Stimulated activated CD4-positive, alpha-beta T cell treated with anti-CD3 and anti-CD28 coated beads, TNF-alpha, amount 100 ng/mL, for 24 hours (primary cell): Measurements from ENCODE around the gene GSTM3.
"Not testable (repeated sequence)": the region's sequence is repeated elsewhere in the genome, so short reads cannot be mapped to it uniquely, and the experiment has no call there.

Source experiments
- DNase-seq, 3 experiments: peaks; one replicate each; pipeline ENCODE4 v3.0.0-alpha.2; 2020; ENCODE audit warnings: low read depth in 3 of 3

Gene GSTM3

DNA sequence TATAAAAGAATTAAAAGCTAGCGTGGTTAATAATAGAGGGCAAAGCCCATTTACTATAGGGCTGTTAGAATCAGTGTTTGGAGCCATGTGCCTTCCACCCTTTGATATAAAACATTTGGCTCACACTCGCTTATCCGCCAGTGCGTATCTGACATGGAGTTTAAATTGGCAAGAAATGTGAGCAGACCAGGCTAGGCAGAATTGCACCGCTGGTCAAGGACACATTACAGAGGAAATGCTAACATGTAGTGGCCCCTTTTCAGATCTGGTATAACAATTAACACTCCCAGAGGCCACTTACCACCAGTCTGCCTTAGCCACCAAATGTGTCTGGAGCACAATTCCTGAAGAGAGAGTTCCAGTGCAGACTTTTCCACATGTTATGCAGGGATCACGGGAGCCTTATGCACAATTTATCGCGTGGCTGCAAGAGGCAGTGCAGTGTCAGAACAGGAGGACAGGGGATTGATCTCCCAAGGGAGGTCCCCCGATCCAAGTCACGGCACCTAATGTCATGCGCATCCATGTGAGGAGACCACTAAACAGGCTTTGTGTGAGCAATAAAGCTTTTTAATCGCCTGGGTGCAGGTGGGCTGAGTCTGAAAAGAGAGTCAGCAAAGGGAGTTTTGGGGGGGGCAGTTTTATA is 14.0 kb downstream of the GSTM3 start:
- DNase-seq: no peak

DNA sequence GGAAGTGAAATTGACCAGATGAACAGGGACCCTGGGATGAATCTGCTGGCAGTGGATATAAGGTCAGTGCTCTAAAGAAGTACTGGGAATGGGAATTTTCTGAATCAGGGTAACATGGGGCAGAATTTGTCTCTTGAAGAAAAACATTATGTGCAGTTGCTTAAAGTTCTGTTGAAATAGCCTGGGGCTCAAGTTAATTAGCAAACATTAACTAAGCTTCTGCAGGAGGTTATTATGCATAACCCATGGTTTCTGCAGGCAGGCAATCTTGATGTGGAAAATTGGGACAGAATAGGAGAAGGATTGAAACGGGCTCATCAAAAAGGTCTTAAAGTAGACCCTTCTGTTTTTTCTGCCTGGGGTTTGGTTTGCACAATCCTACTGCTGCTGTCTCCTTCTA is 14.8 kb downstream of the GSTM3 start:
- DNase-seq: no peak

DNA sequence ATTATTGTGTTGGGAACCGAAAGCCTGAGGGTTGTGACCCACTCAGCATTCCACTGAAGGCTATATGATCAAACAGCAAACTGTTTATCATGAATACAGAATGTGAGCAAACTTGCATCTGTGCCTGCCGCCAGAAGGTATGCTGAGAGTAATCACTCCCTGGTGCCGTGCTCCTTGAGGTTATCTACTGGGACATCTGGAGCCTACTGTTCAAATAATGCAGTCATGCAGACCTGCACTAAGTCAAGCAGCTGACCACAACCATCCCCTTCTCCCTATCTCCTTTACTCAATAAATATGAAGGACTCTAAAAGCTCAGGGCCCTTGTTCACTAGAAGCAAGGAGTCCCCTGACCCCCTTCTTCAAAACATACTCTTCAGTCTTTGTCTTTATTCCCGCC is 15.3 kb downstream of the GSTM3 start:
- no peak for DNase-seq

DNA sequence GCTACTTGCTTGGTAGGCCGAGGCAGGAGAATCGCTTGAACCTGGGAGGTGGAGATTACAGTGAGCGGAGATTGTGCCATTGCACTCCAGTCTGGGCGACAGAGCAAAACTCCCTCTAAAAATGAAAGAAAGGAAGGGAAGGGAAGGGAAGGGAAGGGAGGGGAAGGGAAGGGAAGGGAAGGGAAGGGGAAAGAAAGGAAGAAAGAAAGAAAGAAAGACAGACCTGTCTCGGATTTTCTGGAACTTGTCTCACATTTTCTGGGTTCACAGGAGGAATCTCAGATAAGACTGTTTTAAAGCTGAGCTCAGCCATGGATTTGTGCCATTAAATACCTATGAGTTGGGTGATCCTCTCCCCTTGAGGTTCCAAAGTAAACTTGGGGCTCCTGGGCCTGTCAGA is 15.9 kb downstream of the GSTM3 start:
- no peak for DNase-seq

DNA sequence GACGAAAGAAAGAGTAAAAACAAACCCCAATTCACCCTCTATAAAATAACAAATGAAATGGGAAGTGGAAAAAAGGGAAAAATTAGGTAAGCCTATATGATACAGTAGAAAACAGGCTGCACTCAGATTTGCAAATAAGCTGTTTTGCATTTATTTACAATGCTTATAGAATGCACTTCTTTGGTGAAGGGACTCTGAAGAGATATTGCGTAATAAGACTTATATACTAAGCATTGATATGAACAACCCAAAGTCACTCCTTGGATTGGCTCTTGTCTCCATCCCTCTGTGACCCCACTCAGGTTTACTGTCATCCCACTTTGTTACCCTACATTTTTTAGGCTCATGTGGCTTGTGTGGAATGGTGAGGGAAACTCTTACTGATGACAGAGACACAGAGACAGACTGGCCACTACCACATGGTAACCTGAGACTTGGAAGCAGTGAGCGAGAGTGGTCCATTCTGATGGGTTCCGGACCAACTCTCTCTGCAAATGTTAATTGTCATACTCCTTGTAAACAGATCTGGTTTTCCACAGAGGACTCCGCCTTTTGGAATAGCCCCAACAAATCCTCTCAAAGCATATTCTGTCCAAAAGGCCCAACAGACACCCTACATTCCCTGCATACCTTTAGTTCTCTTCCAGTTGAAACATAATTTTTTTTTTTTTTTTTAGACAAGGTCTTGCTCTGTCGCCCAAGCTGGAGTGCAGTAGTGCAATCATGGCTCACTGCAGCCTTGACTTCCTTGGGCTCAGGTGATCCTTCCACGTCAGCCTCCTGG is 17.7 kb downstream of the GSTM3 start:
- DNase-seq: no peak

DNA sequence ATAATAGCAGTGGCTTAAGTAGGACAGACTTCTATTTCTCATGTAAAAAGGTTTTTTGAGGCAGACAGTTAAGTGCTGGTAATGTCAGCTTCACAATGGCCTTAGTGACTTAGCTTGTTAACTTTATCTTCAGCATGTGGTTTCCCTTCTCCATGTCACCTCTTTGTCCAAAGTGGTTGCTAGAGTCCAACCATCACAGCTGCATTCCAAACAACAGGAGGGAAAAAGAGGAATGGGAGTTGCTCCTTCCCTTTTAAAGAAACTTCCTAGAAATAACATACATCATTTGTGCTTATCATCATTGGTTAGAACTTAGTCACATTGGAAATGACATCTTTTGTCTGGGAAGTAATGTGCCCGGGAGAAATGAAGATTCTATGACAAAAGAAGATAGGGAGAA is 18.9 kb downstream of the GSTM3 start:
- DNase-seq: no peak

DNA sequence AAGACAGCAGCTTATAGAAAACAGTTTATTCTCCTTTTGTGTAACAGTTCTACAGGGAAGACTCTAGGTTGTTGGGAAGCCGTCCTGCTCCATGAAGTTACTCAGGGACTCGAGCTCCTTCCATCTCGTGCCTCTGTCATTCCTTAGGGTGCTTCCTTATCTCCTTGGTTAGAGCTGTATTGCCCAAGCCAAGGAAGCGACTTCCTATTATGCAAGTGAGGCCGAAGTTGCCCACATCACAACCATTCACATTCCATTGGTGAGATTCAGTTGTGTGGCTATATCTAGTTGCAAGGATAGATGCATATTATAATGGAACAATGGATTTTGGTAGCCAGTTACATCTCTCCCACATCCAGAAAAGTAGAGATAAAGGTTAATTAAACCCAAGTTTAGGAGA is 19.8 kb downstream of the GSTM3 start:
- no peak for DNase-seq

DNA sequence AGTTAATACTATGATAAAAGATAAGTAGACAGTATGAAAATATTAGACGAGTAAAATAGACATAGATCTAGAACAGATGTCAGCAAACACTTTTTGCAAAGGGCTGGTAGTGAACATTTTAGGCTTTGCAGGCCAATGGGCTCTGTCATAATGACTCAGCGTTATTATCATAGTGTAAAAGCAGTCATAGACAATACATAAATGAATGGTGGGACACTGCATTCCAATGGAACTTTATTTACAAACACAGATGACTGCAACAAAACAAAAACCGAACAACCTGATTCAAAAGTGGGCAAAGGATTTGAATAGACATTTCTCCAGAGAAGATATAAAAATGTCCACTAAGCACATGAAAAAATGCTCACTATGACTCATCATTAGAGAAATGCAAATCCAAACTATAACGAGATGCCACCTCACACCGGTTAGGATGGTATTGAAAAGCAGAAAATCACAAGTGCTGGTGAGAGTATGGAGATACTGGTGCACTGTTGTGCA is 21.5 kb downstream of the GSTM3 start:
- no peak for DNase-seq

DNA sequence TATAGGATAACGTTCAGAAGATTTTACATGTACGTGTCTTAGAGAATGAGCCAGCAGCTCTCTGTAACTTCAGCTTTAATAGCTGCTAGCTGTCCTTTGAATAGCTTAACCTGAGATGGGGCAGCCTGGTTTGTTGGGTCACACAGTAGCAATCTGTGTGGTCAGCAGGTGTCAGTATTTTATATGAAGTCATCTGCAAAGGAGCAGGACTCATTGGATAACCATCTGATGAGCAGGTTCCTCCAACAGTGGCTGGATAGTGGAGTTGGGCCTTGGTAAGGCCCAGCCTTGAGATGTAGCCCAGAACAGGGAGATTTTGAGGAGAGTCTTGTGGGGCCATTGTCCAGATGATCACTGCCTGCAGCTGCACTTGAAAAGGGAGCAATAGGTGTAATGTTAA is 22.3 kb downstream of the GSTM3 start:
- no peak for DNase-seq

DNA sequence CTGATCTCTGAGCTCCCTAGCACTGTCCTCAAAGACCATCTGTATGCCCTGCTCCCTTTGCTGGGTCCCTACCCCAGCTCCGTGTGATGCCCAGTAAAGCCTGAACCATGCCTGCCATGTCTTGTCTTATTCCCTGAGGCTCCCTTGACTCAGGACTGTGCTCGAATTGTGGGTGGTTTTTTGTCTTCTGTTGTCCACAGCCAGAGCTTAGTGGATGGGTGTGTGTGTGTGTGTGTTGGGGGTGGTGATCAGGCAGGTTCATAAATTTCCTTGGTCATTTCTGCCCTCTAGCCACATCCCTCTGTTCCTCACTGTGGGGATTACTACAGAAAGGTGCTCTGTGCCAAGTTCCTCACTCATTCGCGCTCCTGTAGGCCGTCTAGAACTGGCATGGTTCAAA is 23.1 kb downstream of the GSTM3 start:
- no peak for DNase-seq

DNA sequence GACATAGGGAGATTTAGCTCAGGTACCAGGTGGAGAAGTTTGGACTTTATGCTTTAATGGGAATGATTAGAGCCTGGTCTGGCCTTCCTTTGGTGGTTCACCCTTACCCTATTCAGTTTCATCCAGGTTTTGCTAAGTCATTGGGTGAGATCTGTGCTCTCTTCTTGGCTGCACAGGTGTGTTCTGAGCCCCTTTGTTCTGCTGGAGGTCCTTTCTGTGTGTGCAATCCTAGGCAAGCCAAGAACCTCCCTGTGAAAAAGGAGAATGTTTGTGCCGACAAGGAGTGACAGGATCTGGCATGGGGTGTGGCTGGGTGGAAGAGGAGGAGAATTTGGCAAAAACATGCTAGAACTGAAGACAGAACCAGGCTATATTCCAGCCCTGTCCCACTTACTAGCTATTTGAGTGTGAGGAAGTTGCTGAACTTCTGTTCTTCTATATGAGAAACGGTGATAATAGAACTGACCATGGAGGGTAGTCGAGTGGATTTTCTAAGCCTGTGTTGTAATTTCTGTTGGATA is 24.2 kb downstream of the GSTM3 start:
- DNase-seq: no peak

DNA sequence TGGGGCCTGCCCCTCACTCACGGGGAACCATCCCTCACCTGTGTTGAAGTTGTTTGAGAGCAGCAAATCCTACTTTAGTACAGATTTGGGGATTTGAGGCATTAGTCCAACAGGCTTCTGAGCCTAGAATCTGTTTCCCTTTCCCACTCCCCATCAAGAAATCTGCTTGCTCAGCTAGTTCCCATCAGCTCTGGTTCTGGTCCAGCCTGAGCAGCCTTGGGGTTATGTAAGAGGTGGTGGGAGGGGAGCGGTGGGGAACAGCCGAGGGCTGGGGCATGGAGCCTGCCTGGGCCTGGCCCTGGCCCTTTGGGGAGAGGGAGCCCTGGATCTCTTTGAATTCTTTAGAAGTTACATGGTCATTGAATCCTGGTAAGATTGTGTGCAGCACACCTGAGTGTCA is 24.7 kb downstream of the GSTM3 start:
- no peak for DNase-seq

DNA sequence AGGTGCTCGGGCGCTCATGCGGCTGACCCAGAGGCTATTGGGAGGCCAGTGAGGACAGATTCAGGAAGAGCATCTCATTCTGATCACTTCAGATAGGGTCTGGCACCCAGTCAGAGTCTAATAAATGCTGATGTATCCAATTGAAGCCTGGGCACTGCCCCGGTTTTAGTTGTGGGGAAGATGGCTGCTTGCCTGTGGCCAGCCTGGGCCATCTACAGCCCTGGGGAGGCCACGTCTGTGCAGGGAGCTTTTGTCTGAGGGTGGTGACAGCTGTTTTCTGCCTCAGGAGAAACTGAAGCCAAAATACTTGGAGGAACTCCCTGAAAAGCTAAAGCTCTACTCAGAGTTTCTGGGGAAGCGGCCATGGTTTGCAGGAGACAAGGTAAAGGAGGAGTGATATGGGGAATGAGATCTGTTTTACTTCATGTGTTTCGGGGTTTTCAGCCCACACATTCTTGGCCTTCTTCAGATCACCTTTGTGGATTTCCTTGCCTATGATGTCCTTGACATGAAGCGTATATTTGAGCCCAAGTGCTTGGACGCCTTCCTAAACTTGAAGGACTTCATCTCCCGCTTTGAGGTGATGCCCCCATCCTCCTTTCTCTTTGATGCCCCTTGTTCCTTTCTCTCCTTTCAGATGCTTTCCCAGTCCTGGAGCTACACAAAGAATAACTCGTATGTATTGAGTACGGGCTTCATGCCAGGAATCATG is 26.0 kb downstream of the GSTM3 start:
- DNase-seq: no peak

DNA sequence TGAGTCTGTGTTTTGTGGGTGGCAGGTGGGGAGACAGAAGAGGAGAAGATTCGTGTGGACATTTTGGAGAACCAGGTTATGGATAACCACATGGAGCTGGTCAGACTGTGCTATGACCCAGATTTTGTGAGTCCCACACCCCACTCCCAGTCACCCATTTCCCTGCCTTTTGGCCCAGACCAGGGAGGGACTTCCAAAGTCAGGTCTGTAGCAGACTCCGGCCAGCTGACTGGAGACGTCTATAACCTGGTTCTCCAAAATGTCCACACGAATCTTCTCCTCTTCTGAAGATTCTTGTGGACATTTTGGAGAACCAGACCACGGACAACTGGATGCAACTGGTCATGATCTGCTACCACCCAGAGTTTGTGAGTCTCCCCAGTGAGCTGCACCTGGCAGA is 27.2 kb downstream of the GSTM3 start:
- DNase-seq: no peak

DNA sequence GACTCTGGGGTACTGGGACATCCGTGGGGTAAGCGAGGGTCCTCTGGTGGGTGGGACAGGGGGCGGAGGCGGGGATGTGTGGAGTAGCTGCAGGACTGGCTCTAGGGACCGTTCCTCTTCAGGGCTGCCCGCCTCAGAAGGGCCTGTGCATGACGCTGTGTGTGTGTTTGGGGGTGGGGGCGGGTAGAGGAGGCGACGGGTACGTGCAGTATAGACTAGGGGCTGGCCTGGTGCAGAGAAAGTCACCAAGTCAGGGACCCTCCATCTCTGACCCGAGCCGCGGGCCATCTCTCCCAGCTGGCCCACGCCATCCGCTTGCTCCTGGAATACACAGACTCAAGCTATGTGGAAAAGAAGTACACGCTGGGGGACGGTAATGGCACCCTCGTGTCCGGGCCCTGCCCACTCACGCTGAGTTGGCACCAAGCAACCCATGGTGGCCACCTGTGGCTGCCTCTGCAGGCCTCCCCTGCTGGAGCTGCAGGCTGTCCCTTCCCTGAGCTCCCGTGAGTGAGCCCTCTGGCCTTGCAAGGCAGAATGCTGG is 28.4 kb downstream of the GSTM3 start:
- no peak for DNase-seq

DNA sequence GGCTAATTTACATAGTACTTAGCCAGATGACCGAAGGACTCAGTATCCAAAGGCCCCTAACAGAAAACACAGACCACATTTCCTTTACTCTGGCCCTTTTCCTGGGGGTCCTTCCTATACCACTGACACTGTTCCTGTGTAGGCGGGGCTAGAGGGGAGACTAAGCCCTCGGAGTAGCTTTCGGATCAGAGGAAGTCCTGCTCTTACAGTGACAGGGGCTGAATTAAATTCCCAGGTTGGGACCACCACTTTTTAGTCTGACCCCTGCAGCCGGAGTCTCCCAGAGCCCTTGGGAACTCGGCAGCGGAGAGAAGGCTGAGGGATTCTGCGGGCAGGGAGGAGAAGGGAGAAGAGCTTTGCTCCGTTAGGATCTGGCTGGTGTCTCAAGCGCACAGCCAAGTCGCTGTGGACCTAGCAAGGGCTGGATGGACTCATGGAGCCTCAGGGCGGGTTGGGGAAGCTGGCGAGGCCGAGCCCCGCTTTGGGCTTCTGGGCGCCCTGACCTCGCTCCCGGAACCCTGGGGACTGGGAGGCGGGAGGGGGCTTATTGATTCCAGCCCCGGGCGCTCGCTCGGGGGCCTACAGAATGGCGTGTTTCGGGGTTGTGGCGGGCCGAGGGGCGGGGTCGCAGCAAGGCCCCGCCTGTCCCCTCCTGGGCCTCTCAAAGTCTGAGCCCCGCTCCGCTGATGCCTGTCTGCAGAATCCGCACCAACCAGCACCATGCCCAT is 29.1 kb downstream of the GSTM3 start, which contains the start of gene GSTM5:
Gene GSTM5 (plus strand): TSS at position 659 of the 728 bp plus-strand sequence. CDS start 62 bp downstream, at position 721.
- DNase-seq: not testable (repeated sequence)

DNA sequence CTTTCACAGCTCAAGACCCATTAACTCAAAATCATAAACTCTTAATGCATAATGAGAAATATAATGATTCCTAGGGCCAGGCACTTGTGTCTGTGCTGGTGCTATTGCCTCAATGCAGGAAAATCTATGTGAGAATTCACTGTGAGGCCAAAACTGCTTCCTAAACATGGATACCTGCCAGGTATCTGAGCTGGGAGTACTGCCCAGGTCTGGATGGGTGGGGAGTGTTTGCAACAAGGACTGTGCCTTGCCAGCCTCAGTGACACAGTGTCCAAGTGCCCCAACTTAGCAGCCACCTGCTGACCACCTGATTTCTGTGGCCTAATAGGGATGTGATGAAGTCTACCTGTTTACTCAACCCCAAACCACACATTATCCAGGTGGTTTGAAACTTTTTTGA is 31.0 kb downstream of the GSTM3 start:
- not testable (repeated sequence) for DNase-seq

DNA sequence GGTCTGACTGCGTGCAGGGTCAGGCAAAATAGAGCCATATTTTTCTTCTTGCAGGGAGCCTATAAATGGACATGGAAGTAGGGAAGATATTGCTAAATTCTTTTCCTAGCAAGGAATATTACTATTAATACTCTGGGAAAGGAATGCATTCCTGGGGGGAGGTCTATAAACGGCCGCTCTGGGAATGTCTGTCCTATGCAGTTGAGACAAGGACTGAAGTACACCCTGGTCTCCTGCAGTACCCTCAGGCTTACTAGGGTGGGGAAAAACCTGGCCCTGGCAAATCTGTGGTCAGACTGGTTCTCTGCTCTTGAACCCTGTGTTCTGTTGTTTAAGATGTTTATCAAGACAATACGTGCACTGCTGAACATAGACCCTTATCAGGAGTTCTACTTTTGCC is 31.9 kb downstream of the GSTM3 start:
- DNase-seq: not testable (repeated sequence)

DNA sequence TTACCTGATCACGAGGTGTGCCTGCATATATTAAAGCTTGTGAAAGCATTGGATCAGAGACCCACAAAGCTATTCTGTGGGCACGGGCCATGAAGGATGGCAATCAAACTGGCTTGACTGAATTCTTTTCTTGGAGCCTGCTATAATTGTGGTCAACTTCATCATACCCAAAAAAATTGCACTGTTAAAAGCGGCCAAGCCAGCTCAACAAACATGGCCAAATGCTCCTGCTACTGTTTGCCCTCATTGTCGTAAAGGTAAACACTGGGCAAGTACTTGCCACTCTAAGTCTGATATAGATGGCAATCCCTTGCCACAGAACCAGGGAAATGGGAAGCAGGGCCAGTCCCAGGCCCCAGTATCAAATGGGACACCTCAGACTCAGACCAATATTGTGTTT is 35.4 kb downstream of the GSTM3 start:
- DNase-seq: no peak

DNA sequence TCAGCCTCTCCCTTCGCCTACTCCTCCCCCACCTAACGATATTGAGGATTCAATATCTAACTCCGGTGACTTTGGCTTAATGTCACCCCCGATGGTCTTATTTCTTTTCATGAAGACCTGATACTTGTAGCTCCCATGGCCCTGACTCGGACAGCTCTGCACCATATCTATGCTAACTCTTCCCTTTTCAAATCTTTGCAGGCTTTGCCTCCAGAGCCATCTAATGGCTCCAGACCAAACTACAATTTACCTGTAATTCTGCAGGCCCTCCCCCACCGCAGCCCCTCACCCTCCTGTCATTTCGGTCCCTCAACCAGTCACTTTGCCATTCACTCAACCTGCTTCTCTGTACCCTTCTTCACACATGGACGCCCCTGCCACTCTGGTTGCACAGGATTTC is 36.7 kb downstream of the GSTM3 start:
- DNase-seq: no peak

DNA sequence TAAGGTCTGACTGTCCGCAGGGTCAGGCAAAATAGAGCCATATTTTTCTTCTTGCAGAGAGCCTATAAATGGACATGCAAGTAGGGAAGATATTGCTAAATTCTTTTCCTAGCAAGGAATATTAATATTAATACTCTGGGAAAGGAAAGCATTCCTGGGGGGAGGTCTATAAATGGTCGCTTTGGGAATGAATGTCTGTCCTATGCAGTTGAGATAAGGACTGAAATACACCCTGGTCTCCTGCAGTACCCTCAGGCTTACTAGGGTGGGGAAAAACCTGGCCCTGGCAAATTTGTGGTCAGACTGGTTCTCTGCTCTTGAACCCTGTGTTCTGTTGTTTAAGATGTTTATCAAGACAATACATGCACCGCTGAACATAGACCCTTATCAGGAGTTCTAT is 37.9 kb downstream of the GSTM3 start:
- not testable (repeated sequence) for DNase-seq
